NCI-H2227 (cell line): ENCODE data around the gene TMEM129.

Experiments used
- DNase-seq: peaks from one replicate; lab custom pipeline; 2025; ENCODE audit not compliant: unreplicated experiment; lab: John Stamatoyannopoulos, UW

TMEM129 gene

GRCh38 chr4:1745165-1745564 lies 24.0 kb upstream of the TMEM129 start:
- no peak for DNase-seq

- DNase-seq: no peak
Measured at GRCh38 chr4:1744552-1744951, 23.4 kb upstream of the TMEM129 start.

DNA sequence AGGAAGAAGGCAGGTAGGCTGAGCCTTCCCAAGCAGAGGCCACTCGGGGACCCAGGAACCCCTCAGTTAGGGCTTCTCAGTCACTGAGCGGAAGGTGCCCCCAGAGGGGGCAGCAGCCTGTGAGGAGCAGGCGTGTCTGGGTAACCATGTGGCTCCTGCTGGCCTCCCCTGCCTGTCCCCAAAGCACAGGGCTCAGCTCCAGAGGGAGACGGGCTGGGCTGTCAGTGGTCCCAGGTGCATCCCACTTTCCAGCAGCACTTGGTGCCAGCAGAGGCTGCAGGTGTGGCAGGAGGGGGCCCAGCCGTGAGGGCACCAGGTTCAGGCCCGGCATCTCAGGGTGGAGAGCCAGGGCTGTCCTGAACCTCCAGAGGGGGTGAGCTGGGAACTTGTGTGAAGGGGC lies 22.9 kb upstream of the TMEM129 start:
- no peak for DNase-seq

- no peak for DNase-seq
Measured at GRCh38 chr4:1743551-1743950, 22.4 kb upstream of the TMEM129 start.

DNA sequence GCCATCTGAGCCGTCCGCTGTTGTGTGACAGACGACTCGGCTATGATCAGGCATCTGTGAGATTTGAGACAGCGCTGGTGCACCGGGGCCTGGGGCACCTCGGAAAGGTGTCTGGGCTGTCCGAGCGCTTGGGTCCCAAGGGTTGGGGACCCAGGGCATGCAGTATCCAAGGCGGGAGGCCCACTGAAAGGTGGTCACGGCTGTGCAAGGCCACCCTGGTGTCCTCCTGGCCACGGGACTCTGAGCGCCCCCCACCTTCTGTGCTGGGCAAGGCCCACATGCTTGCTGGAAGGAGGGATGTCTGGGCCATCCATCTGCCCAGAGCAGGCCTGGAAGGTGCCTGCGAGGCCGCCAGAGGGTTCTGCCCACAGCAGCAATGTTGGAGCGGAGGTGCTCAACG lies 20.1 kb upstream of the TMEM129 start:
- no peak for DNase-seq

DNA sequence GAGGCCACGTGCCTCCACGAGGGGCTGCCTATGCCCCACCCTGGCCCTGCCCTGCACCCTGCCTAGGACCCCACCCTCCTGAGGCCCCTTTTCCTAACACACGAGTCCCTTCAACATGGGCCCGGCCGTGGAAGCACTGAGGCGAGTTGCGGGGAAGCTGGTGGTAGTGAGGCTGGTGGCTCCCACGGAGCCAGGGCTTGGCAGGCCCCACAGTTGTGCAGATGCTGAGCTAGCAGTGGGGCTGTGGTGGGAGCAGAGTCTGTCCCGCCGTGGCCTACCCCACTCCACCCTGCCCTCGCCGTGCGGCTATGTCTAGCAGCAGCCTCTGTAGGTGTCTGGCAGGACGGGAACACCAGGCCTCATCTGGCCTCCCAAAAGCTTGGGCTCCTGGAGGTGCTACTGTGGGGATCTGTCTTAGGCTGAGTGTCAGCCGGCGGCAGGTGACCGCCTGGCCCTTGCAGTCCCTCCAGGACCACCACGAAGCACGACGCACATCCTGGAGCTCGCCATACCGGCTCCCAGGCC lies 19.0 kb upstream of the TMEM129 start:
- DNase-seq: no peak

DNA sequence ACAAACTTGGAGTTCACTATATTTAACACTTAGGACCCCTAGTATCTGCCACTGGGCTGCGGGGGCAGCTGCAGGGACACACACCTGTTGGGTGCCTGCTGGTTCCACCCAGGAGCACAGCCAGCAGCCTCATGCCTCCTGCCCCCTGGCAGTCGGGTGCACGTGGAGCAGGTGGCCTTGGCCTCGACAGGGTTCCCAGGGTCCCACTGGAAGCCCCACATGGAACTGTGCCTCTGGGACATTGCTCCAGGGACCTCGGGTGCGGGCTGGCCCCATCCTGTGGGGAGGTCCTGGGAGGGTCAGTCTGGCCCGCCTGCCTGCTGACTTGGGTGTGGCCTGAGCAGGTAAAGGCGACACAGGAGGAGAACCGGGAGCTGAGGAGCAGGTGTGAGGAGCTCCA lies 18.2 kb upstream of the TMEM129 start:
- DNase-seq: no peak

DNA sequence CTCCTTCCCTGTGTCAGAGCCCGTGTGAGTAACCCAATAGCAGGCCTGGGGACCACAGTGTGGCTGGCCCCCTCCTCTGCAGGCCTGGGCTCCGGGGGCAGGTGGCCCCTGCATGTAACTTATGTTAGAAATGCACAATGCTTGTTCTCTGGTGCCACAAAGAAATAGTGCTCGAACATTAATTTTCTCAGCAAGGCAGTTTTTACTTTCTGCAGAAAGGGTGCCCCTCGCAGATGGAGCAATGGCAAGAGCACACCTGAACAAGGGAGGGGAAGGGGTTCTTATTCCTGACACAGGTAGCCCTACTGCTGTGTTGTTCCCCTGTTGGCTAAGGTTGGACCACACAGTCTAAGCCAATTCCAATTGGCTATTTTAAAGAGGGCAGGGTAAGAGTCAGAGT lies 17.3 kb upstream of the TMEM129 start:
- DNase-seq: no peak

- no peak for DNase-seq
Measured at GRCh38 chr4:1737666-1738065, 16.5 kb upstream of the TMEM129 start.

DNA sequence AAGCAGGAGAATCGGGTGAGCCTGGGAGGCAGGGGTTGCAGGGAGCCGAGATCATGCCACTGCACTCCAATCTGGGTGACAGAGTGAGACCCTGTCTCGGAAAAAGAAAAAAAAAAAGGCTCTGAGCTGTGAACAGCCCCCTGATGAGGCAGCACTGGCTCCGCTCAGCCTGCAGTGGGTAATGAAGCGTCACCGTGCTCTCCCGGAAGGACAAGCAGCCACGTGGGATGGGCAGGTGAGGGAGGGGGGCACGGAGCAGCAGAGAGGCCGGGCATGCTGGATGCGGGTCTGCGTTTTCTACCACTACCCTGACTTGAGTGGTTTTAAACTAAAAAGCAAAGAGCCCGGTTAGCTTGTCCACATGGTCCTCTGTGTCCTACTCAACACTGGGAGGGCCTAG lies 15.7 kb upstream of the TMEM129 start:
- DNase-seq: no peak

GRCh38 chr4:1735215-1735614 lies 14.1 kb upstream of the TMEM129 start:
- no peak for DNase-seq

DNA sequence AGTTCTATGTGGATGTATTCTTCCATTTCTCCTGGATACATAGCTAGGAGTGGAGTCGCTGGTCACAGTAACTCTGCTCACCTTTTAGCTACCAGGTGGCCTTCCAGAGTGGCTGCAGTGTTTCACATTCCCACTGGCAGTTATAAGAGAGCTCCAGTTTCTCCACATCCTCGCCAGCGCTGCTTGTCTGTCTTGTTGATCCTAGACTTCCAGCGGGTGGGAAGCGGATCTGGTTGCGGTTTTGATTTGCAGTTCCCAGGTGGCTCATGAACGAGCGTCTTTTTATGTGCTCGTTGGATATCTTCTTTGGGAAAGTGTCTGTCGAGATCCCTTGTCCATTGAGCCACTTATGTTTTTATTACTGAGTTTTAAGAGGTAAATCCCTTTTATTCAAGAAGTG lies 11.8 kb upstream of the TMEM129 start:
- DNase-seq: no peak

- DNase-seq: no peak
Measured at GRCh38 chr4:1731180-1731579, 10.1 kb upstream of the TMEM129 start.

DNA sequence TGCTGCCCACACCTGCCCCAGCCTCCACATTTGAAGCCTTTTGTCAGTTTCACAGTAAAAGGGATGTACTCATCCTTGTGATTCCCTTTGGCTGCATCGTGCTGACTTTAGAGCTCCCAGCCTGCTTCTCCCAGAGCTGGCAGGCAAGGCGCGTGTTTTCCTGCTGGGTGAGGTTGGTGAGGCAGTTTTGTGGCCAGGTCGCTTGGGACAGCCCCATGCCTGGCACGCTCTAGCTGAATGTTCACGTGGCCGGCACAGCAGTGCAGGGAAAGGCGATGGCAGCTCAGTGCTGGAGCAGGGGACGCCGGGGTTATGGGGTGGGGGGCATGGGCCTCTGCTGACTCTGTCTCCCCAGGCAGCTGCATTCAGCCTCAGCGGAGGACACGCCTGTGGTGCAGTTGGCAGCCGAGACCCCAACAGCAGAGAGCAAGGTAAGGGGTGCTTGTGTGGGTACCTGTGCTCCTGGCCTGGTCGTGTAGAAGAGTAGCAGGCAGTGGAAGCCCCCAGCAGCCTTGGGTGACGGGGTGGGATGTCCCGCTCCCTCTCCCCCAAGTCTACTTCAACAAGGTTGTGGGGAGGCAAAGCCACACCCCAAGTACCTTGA lies 9.5 kb upstream of the TMEM129 start:
- no peak for DNase-seq

DNA sequence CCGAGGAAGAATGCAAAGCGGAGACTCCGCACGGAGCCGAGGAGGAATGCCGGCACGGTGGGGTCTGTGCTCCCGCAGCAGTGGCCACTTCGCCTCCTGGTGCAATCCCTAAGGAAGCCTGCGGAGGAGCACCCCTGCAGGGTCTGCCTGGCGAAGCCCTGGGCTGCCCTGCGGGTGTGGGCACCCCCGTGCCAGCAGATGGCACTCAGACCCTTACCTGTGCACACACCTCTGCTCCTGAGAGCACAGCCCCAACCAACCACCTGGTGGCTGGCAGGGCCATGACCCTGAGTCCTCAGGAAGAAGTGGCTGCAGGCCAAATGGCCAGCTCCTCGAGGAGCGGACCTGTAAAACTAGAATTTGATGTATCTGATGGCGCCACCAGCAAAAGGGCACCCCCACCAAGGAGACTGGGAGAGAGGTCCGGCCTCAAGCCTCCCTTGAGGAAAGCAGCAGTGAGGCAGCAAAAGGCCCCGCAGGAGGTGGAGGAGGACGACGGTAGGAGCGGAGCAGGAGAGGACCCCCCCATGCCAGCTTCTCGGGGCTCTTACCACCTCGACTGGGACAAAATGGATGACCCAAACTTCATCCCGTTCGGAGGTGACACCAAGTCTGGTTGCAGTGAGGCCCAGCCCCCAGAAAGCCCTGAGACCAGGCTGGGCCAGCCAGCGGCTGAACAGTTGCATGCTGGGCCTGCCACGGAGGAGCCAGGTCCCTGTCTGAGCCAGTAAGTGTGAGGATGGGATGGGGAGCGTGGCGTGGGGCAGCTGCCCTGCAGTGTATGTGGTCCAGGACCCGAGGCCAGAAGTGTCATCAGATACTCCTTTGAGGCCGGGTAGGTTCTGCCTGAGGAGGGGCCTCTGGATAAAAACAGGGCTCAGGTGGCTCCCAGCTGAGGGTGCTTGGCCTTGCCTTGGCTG lies 7.2 kb upstream of the TMEM129 start:
- no peak for DNase-seq

DNA sequence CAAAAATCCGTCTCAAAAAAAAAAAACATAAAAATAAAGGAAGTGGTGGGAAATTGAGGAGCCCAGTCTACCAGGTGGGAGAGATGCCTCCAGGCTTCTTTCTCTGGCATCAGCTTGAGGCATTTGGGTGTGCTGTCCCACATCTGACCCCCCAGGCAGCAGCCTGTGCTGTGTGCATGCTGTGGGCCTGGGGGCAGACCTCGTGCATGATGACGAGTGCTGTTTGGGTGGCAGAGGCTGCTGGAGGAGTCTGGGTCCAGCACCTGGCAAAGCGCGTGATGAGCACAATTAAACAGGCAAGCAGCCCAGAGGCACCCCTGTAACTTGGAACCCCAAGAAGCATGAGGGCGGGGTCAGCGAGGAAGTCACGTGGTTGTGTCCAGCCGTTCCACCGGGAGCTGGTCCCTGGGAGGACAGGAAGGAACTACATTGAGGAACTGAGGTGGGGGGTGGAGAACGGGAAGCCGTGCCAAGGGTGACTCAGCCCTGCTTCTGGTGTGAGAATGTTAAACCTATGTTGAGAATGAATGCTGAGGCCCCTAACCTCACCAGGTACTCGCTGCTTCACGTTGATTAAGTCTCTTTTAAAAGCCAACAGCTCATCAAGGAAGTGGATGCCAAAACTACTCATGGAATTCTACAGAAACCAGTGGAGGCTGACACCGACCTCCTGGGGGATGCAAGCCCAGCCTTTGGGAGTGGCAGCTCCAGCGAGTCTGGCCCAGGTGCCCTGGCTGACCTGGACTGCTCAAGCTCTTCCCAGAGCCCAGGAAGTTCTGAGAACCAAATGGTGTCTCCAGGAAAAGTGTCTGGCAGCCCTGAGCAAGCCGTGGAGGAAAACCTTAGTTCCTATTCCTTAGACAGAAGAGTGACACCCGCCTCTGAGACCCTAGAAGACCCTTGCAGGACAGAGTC lies 6.3 kb upstream of the TMEM129 start:
- no peak for DNase-seq

DNA sequence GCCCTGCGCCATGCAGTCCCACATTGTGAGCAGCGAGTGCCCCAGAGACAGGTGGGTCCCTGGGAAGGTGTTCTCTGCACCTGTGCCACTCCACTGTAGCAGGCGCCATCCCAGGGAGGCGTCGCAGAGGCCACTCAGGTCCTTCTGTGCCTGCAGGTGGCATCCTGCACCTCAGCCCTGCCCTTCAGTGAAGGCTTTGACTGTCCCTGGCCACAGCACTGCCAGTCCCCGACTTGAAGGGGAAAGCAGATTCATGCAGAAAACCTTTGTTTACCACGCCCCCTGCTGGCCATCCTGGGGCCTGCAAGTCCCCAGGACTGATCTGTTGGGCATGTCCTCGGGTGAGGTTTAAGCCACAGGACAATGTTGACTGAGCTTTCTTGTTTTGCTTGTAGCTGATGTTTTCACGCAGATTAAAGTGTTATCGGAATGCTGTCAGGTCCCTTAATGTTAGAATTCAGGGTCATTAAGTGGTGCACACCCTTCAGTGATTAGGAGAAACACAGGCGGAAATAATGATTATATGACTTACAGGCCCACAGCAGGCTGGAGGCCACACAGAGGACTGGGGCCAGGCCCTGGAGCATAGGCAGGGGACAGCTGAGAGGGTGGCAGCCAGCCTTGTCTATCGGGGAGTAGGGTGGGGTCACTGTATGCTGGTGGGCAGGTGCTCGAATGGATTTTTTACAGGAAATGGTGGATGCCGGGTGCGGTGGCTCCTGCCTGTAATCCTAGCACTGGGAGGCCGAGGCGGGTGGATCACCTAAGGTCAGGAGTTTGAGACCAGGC lies 5.2 kb upstream of the TMEM129 start:
- peak; percentile 84 for DNase-seq

- no peak for DNase-seq
Measured at GRCh38 chr4:1725521-1725920, 4.4 kb upstream of the TMEM129 start.

GRCh38 chr4:1723131-1723801 lies 2.1 kb upstream of the TMEM129 start:
- DNase-seq: no peak

GRCh38 chr4:1722551-1723118 lies 1.5 kb upstream of the TMEM129 start:
- no peak for DNase-seq
